Measurements from ENCODE around the gene E2F3. TPM values are rescaled to one million over a fixed set of nuclear protein-coding genes. Genes with fewer than 3 reads are reported as not detected.

E2F3 gene
- total RNA-seq, 1 experiment from 2014 or later = 15.4 TPM

DNA sequence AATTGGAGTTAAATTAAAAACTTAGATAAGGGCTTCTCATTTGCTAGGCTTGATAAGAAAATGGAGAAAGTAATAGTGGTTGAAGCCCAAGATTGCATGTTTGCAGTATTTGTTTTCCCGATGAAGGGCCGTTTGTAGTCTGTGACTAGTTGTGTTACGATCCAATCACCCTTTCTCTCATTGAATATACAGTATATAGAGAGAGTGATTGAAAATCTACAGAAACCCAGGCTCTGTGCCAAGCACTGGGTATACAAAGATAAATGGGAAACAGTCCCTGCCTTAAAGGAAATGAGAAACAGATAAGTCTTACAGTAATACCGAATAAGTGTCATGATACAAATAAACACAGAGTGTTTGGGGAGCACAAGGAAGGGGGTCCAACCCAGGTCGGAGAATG, 77.4 kb downstream of the E2F3 start:
- Mint-ChIP-seq H3K4me3 (ENCODE audit: unreplicated experiment) (no peak overlapping the region), H3K4me1 (ENCODE audit: low read depth, unreplicated experiment) (no peaks in the 10 kb centered on the region), H3K27ac (ENCODE audit: unreplicated experiment) (no peak overlapping the region), H3K36me3 (ENCODE audit: insufficient read depth, unreplicated experiment) (peaks cover 48% of the 10 kb centered on the region), H3K27me3 (ENCODE audit: insufficient read depth, unreplicated experiment) (no peaks in the 10 kb centered on the region), H3K9me3 (ENCODE audit: unreplicated experiment) (no peaks in the 10 kb centered on the region)
- ChIA-PET POLR2A (no interaction called here), CTCF (no interaction called here)
- Histone ChIP-seq H3K9me3 (no peaks in the 10 kb centered on the region), H3K4me1 (peaks cover 8% of the 10 kb centered on the region), H3K36me3 (ENCODE audit: control insufficient read depth, insufficient read depth, low read length) (no peaks in the 10 kb centered on the region; the same call in 1 of the 2 replicates), H3K4me3 (ENCODE audit: low read depth, low read length) (no peak overlapping the region), H3K27me3 (replicated peaks; ENCODE audit: control insufficient read depth, insufficient read depth, low read length) (no peaks in the 10 kb centered on the region)
- BruUV-seq (replicated peaks) = no TSS peak
- DNase-seq = no peak
- TF ChIP-seq, protein P1, sequence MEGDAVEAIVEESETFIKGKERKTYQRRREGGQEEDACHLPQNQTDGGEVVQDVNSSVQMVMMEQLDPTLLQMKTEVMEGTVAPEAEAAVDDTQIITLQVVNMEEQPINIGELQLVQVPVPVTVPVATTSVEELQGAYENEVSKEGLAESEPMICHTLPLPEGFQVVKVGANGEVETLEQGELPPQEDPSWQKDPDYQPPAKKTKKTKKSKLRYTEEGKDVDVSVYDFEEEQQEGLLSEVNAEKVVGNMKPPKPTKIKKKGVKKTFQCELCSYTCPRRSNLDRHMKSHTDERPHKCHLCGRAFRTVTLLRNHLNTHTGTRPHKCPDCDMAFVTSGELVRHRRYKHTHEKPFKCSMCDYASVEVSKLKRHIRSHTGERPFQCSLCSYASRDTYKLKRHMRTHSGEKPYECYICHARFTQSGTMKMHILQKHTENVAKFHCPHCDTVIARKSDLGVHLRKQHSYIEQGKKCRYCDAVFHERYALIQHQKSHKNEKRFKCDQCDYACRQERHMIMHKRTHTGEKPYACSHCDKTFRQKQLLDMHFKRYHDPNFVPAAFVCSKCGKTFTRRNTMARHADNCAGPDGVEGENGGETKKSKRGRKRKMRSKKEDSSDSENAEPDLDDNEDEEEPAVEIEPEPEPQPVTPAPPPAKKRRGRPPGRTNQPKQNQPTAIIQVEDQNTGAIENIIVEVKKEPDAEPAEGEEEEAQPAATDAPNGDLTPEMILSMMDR (IDR thresholded peaks at IDR 0.05; ENCODE audit: insufficient read depth in 1 of 2, low read depth in 1 of 2, low read length in 1 of 2, severe bottlenecking in 1 of 2, unreplicated experiment in 1 of 2) = no peak
- intact Hi-C loops (cut with micrococcal nuclease; ENCODE audit: unreplicated experiment) = no loop called here

- Mint-ChIP-seq H3K27me3 (ENCODE audit: insufficient read depth, unreplicated experiment) (no peaks in the 10 kb centered on the region), H3K36me3 (ENCODE audit: insufficient read depth, unreplicated experiment) (peaks cover 50% of the 10 kb centered on the region), H3K4me1 (ENCODE audit: low read depth, unreplicated experiment) (no peaks in the 10 kb centered on the region), H3K4me3 (ENCODE audit: unreplicated experiment) (no peak overlapping the region), H3K27ac (ENCODE audit: unreplicated experiment) (no peak overlapping the region), H3K9me3 (ENCODE audit: unreplicated experiment) (no peaks in the 10 kb centered on the region)
- Histone ChIP-seq H3K27me3 (replicated peaks; ENCODE audit: control insufficient read depth, insufficient read depth, low read length) (no peaks in the 10 kb centered on the region), H3K9me3 (no peaks in the 10 kb centered on the region), H3K4me3 (ENCODE audit: low read depth, low read length) (no peak overlapping the region), H3K36me3 (ENCODE audit: control insufficient read depth, insufficient read depth, low read length) (no peaks in the 10 kb centered on the region; the same call in 1 of the 2 replicates), H3K4me1 (peaks cover 8% of the 10 kb centered on the region)
- TF ChIP-seq, protein P1 (IDR thresholded peaks at IDR 0.05; ENCODE audit: insufficient read depth in 1 of 2, low read depth in 1 of 2, low read length in 1 of 2, severe bottlenecking in 1 of 2, unreplicated experiment in 1 of 2) = no peak
- intact Hi-C loops (cut with micrococcal nuclease; ENCODE audit: unreplicated experiment) = no loop called here
- CTCF ChIA-PET = no interaction called here
- POLR2A ChIA-PET = no interaction called here
- no TSS peak for BruUV-seq (replicated peaks)
- DNase-seq = no peak
Measured at GRCh38 chr6:20479526-20479925, 77.8 kb downstream of the E2F3 start.

GRCh38 chr6:20481281-20481680, 79.6 kb downstream of the E2F3 start:
- Histone ChIP-seq H3K27me3 (replicated peaks; ENCODE audit: control insufficient read depth, insufficient read depth, low read length) (no peaks in the 10 kb centered on the region), H3K9me3 (no peaks in the 10 kb centered on the region), H3K36me3 (ENCODE audit: control insufficient read depth, insufficient read depth, low read length) (no peaks in the 10 kb centered on the region), H3K4me3 (ENCODE audit: low read depth, low read length) (no peak overlapping the region), H3K4me1 (peaks cover 8% of the 10 kb centered on the region)
- Mint-ChIP-seq H3K36me3 (ENCODE audit: insufficient read depth, unreplicated experiment) (peaks cover 57% of the 10 kb centered on the region), H3K27ac (ENCODE audit: unreplicated experiment) (no peak overlapping the region), H3K4me1 (ENCODE audit: low read depth, unreplicated experiment) (no peaks in the 10 kb centered on the region), H3K4me3 (ENCODE audit: unreplicated experiment) (no peak overlapping the region), H3K27me3 (ENCODE audit: insufficient read depth, unreplicated experiment) (no peaks in the 10 kb centered on the region), H3K9me3 (ENCODE audit: unreplicated experiment) (no peaks in the 10 kb centered on the region)
- no peak for DNase-seq
- TF ChIP-seq, protein P1 (IDR thresholded peaks at IDR 0.05; ENCODE audit: insufficient read depth in 1 of 2, low read depth in 1 of 2, low read length in 1 of 2, severe bottlenecking in 1 of 2, unreplicated experiment in 1 of 2) = no peak
- POLR2A ChIA-PET = no interaction called here
- intact Hi-C loops (cut with micrococcal nuclease; ENCODE audit: unreplicated experiment) = no loop called here
- CTCF ChIA-PET = no interaction called here
- BruUV-seq (replicated peaks) = TSS peak; percentile 8

Measured in Caco-2 (cell line).